Endothelial cell of umbilical vein (primary cell): Measurements from ENCODE around the gene MOB3C. TPM values are rescaled to one million over a fixed set of nuclear protein-coding genes. Genes with fewer than 3 reads are reported as not detected.

ENCODE experiments used
- BruUV-seq: library from RNA; stranded (reverse); fragments of 400-500 nt; replicated peaks from 2 replicates; lab custom pipeline; 2021; lab: Mats Ljungman, UMichigan
- CTCF ChIA-PET: fragments of 300-600, 350-600 bp; sonication (Branson Sonifier 250); formaldehyde crosslinking; loops from one replicate; lab custom pipeline; 2021; ENCODE audit warnings: antibody characterized with exemption, inconsistent platforms; lab: Charles Lee
- POLR2A ChIA-PET: fragments of 300-600, 350-600 bp; sonication (Branson Sonifier 250); formaldehyde crosslinking; loops from one replicate; lab custom pipeline; 2021; ENCODE audit warnings: antibody characterized with exemption, inconsistent platforms; lab: Charles Lee
- DNase-seq: peaks from one replicate; pipeline ENCODE4 v3.0.0-alpha.2; 2011; ENCODE audit warnings: low read depth, low spot score
- FAIRE-seq: peaks from 2 replicates; lab custom pipeline; 2011; peaks lifted over from hg19 to GRCh38; lab: Jason Lieb, UNC
- H2AFZ ChIP-seq: 2 replicates; pipeline ENCODE4 v1.6.0; 2012; ENCODE audit warnings: low read depth, low read length, control low read depth, inconsistent platforms
- H3K27ac ChIP-seq: 2 replicates; pipeline ENCODE4 v1.5.1; 2011; ENCODE audit warnings: low read depth, mild to moderate bottlenecking, control low read depth, low read length, moderate library complexity; ENCODE audit not compliant: insufficient read depth
- H3K27me3 ChIP-seq, 2 experiments: 2 replicates each; pipeline versions ENCODE4 v1.6.0 to v1.6.1; 2011; ENCODE audit warnings: low read length in 2 of 2, mixed read lengths in 1 of 2; ENCODE audit not compliant: control insufficient read depth in 2 of 2, insufficient read depth in 2 of 2
- H3K36me3 ChIP-seq, 2 experiments: 2 replicates in 1 of 2; 3 replicates in 1 of 2; pipeline ENCODE4 v1.5.1; 2011; ENCODE audit warnings: low read length in 2 of 2, mild to moderate bottlenecking in 1 of 2, moderate library complexity in 1 of 2; ENCODE audit not compliant: control insufficient read depth in 2 of 2, insufficient read depth in 2 of 2; ENCODE audit errors: extremely low read depth in 1 of 2
- H3K4me1 ChIP-seq: 3 replicates; pipeline ENCODE4 v1.5.1; 2011; ENCODE audit warnings: mild to moderate bottlenecking, low read length; ENCODE audit not compliant: control insufficient read depth, insufficient read depth; ENCODE audit errors: extremely low read depth
- H3K4me2 ChIP-seq: 2 replicates; pipeline ENCODE4 v1.6.1; 2011; ENCODE audit warnings: low read length, control low read depth, mixed read lengths; ENCODE audit not compliant: insufficient read depth
- H3K4me3 ChIP-seq, 3 experiments: fragments of 200-600 bp in 1 of 3; sonication (generic), shearing (Covaris generic) in 1 of 3; replicated peaks in 1 of 3; 2 replicates each; pipeline ENCODE4 v1.5.1; 2011 to 2016; ENCODE audit warnings: control low read depth in 3 of 3, low read length in 3 of 3, mild to moderate bottlenecking in 2 of 3, inconsistent platforms in 1 of 3, low read depth in 1 of 3, moderate library complexity in 1 of 3; ENCODE audit not compliant: insufficient read depth in 1 of 3
- H3K79me2 ChIP-seq: 2 replicates; pipeline ENCODE4 v1.6.0; 2012; ENCODE audit warnings: low read length, inconsistent platforms; ENCODE audit not compliant: control insufficient read depth, insufficient read depth
- H3K9ac ChIP-seq: replicated peaks from 2 replicates; pipeline ENCODE3; 2011; ENCODE audit warnings: low read length, control low read depth; ENCODE audit not compliant: insufficient read depth; ENCODE audit errors: extremely low read depth
- H3K9me1 ChIP-seq: replicated peaks from 3 replicates; pipeline ENCODE4 v1.6.0; 2011; ENCODE audit warnings: mild to moderate bottlenecking, low read length; ENCODE audit not compliant: control insufficient read depth, insufficient read depth; ENCODE audit errors: extremely low read depth
- H3K9me3 ChIP-seq: replicated peaks from 2 replicates; pipeline ENCODE4 v1.5.1; 2012; ENCODE audit warnings: low read length, inconsistent platforms; ENCODE audit not compliant: control insufficient read depth, insufficient read depth
- H4K20me1 ChIP-seq: replicated peaks from 2 replicates; pipeline ENCODE3; 2011; ENCODE audit warnings: mild to moderate bottlenecking, low read length; ENCODE audit not compliant: control insufficient read depth, insufficient read depth; ENCODE audit errors: extremely low read depth
- CTCF ChIP-seq, 2 donors: IDR thresholded peaks; 1 replicate in 1 of 2; 2 replicates in 1 of 2; pipeline ENCODE4 v1.5.1; 2011; ENCODE audit warnings: low read length in 2 of 2, mild to moderate bottlenecking in 2 of 2, moderate library complexity in 2 of 2, control low read depth in 1 of 2, inconsistent platforms in 1 of 2, low read depth in 1 of 2; ENCODE audit not compliant: insufficient read depth in 1 of 2; ENCODE audit errors: extremely low read depth in 1 of 2
- EZH2 ChIP-seq: IDR thresholded peaks from 2 replicates; pipeline ENCODE4 v1.6.1; 2012; ENCODE audit warnings: borderline replicate concordance, low read depth, mild to moderate bottlenecking, moderate library complexity, low read length, inconsistent platforms; ENCODE audit not compliant: severe bottlenecking
- FOS ChIP-seq: IDR thresholded peaks from 2 replicates; pipeline ENCODE4 v1.6.1; 2011; ENCODE audit warnings: mild to moderate bottlenecking, low read length, moderate library complexity, borderline replicate concordance; ENCODE audit not compliant: insufficient read depth
- GATA2 ChIP-seq: IDR thresholded peaks from 2 replicates; pipeline ENCODE4 v1.7.0; 2011; ENCODE audit warnings: low read depth, mild to moderate bottlenecking, moderate library complexity, mixed read lengths, low read length; ENCODE audit not compliant: insufficient read length, insufficient read depth
- JUN ChIP-seq: IDR thresholded peaks from 2 replicates; pipeline ENCODE4 v1.6.1; 2011; ENCODE audit warnings: borderline replicate concordance, low read depth; ENCODE audit not compliant: insufficient read length, insufficient read depth
- MAX ChIP-seq: IDR thresholded peaks from 2 replicates; pipeline ENCODE4 v1.6.1; 2011; ENCODE audit not compliant: insufficient read depth, insufficient read length
- MYC ChIP-seq: IDR thresholded peaks from one replicate; pipeline ENCODE4 v1.6.1; 2011; ENCODE audit warnings: mild to moderate bottlenecking, low read depth, low read length
- POLR2A ChIP-seq: IDR thresholded peaks from 2 replicates; pipeline ENCODE4 v1.6.1; 2012; ENCODE audit warnings: low read depth, mild to moderate bottlenecking, control low read depth, low read length
- POLR2AphosphoS5 ChIP-seq: IDR thresholded peaks from 2 replicates; pipeline ENCODE4 v1.6.1; 2012; ENCODE audit warnings: low read depth, mild to moderate bottlenecking, control low read depth, low read length, moderate library complexity; ENCODE audit not compliant: insufficient read depth
- dilution Hi-C: fragments of 300-500 bp; cut with MboI; formaldehyde crosslinking; loops from one replicate; pipeline ENCODE4 v1.15.0; 2019; ENCODE audit warnings: low sequenced_read_pairs; ENCODE audit not compliant: extremely low pct_ligation_motif_present
- intact Hi-C: fragments of 100-400 bp; cut with micrococcal nuclease; formaldehyde crosslinking; loops from one replicate; pipeline ENCODE4 v1.10.0; 2022
- polyA plus RNA-seq, 4 experiments: library from polyadenylated mRNA; depleted of rRNA in 3 of 4; stranded (reverse) in 3 of 4; unstranded in 1 of 4; fragments of >200 nt; gene quantifications; 2 replicates each; pipeline versions ENCODE4 v1.2.1 to v1.2.3, GENCODE V29; 2011 to 2012; ENCODE audit warnings: missing spikeins in 1 of 4
- total RNA-seq: library from RNA; stranded (reverse); gene quantifications from 2 replicates; pipeline ENCODE4 v1.2.3, GENCODE V29; 2021

The MOB3C gene
- total and polyA plus RNA-seq, 2 donors (not counting 3 experiments of a cell fraction or from before 2014, with no cell fraction given), result 6.1 to 8.4 TPM

GRCh38 chr1:46657775-46658174, 41.2 kb upstream of the MOB3C start:
- DNase-seq (no peak), FAIRE-seq (no peak)
- Histone ChIP-seq H3K4me2 (no peak overlapping the region), H4K20me1 (no peaks in the 10 kb centered on the region), H3K9me3 (no peaks in the 10 kb centered on the region), H3K9ac (no peak overlapping the region), H2AFZ (no peak overlapping the region), H3K79me2 (no peaks in the 10 kb centered on the region), H3K4me1 (no peaks in the 10 kb centered on the region), H3K4me3 (no peak overlapping the region), H3K27ac (no peak overlapping the region), H3K9me1 (no peaks in the 10 kb centered on the region), H3K36me3 (peaks cover 4 to 5% of the 10 kb centered on the region in 2 experiments), H3K27me3 (no peaks in the 10 kb centered on the region)
- intact Hi-C loops, result no loop called here
- dilution Hi-C loops, result no loop called here
- TF ChIP-seq CTCF (IDR thresholded peaks at IDR 0.05; ENCODE audit: extremely low read depth in 1 of 2, insufficient read depth in 1 of 2, low read depth in 1 of 2, low read length in 2 of 2) (no peak), EZH2 (no peak), POLR2A (no peak), POLR2AphosphoS5 (no peak), FOS (no peak), JUN (no peak), GATA2 (no peak), MAX (no peak), MYC (no peak)
- BruUV-seq, result no TSS peak
- POLR2A ChIA-PET, result no interaction called here
- CTCF ChIA-PET, result interaction anchor here (1.0 kb wide), 1 partner anchor 34 kb away, joined by 3 read pairs; no protein-coding TSS in a partner anchor
